IMR-90 (cell line): ENCODE results near the gene ACTN1. TPM values are rescaled to one million over a fixed set of nuclear protein-coding genes. Genes with fewer than 3 reads are reported as not detected.
A peak's percentile ranks its signal among the peaks of the same experiment; 100 is the strongest.

Experiments
- ATAC-seq: fragments of 200-7000 bp; cut with Tn5 transposase; 2 replicates; pipeline ENCODE4 v1.9.1; 2020; ENCODE audit warnings: low read depth, mild to moderate bottlenecking, moderate library complexity
- BruUV-seq: library from RNA; stranded (reverse); fragments of 400-500 nt; replicated peaks from 2 replicates; lab custom pipeline; 2021; lab: Mats Ljungman, UMichigan
- CTCF ChIA-PET: fragments of 300-600 bp; formaldehyde crosslinking; extraction: SDS; loops from one replicate; lab custom pipeline; 2021; ENCODE audit warnings: antibody characterized with exemption; lab: Yijun Ruan, JAX
- POLR2A ChIA-PET: fragments of 300-600 bp; sonication (Branson Sonifier 250); formaldehyde crosslinking; loops from one replicate; lab custom pipeline; 2022; ENCODE audit warnings: antibody characterized with exemption; ENCODE audit not compliant: unreplicated experiment; lab: Charles Lee
- DNase-seq: peaks from one replicate; pipeline ENCODE4 v3.0.0; 2013
- H2AFZ ChIP-seq: replicated peaks from 2 replicates; pipeline ENCODE3; 2013; ENCODE audit warnings: low read length, mild to moderate bottlenecking; ENCODE audit not compliant: poor library complexity
- H2AK5ac ChIP-seq: 2 replicates; pipeline ENCODE4 v1.6.1; 2013; ENCODE audit warnings: low read depth, low read length, inconsistent platforms
- H2AK9ac ChIP-seq: replicated peaks from 2 replicates; pipeline ENCODE3; 2013; ENCODE audit warnings: mild to moderate bottlenecking, low read depth, low read length, moderate library complexity; ENCODE audit not compliant: poor library complexity
- H2BK120ac ChIP-seq: 2 replicates; pipeline ENCODE4 v1.6.1; 2013; ENCODE audit warnings: low read depth, low read length, inconsistent platforms
- H2BK15ac ChIP-seq: 3 replicates; pipeline ENCODE4 v1.6.1; 2013; ENCODE audit warnings: low read depth, low read length, inconsistent platforms
- H2BK20ac ChIP-seq: 2 replicates; pipeline ENCODE4 v1.6.1; 2013; ENCODE audit warnings: low read depth, mild to moderate bottlenecking, inconsistent platforms, low read length, moderate library complexity
- H2BK5ac ChIP-seq: 2 replicates; pipeline ENCODE4 v1.6.1; 2013; ENCODE audit warnings: mild to moderate bottlenecking, low read depth, low read length, inconsistent platforms; ENCODE audit not compliant: poor library complexity, severe bottlenecking
- H3K14ac ChIP-seq: replicated peaks from 2 replicates; pipeline ENCODE4 v1.6.1; 2013; ENCODE audit warnings: low read depth, low read length, inconsistent platforms
- H3K18ac ChIP-seq: 2 replicates; pipeline ENCODE4 v1.6.1; 2013; ENCODE audit warnings: low read depth, low read length, control low read depth
- H3K23ac ChIP-seq: 2 replicates; pipeline ENCODE4 v1.6.1; 2013; ENCODE audit warnings: low read depth, low read length, inconsistent platforms
- H3K27ac ChIP-seq: 2 replicates; pipeline ENCODE4 v1.5.1; 2013; ENCODE audit warnings: mild to moderate bottlenecking, control low read depth, low read length; ENCODE audit not compliant: insufficient read depth
- H3K27me3 ChIP-seq: 2 replicates; pipeline ENCODE4 v1.6.1; 2013; ENCODE audit warnings: low read length; ENCODE audit not compliant: control insufficient read depth, insufficient read depth
- H3K36me3 ChIP-seq: 2 replicates; pipeline ENCODE4 v1.6.1; 2013; ENCODE audit warnings: low read length, mixed read lengths; ENCODE audit not compliant: control insufficient read depth, insufficient read depth
- H3K4ac ChIP-seq: 2 replicates; pipeline ENCODE4 v1.6.1; 2013; ENCODE audit warnings: low read depth, low read length, inconsistent platforms
- H3K4me1 ChIP-seq: 2 replicates; pipeline ENCODE4 v1.6.1; 2013; ENCODE audit warnings: low read length, mixed read lengths; ENCODE audit not compliant: control insufficient read depth, insufficient read depth
- H3K4me2 ChIP-seq: 2 replicates; pipeline ENCODE4 v1.6.1; 2013; ENCODE audit warnings: low read depth, mild to moderate bottlenecking, control low read depth, low read length, moderate library complexity
- H3K4me3 ChIP-seq: 2 replicates; pipeline ENCODE4 v1.5.1; 2013; ENCODE audit warnings: low read depth, mild to moderate bottlenecking, control low read depth, low read length, moderate library complexity; ENCODE audit not compliant: insufficient read depth
- H3K56ac ChIP-seq: 2 replicates; pipeline ENCODE4 v1.6.1; 2013; ENCODE audit warnings: low read length, inconsistent platforms; ENCODE audit not compliant: insufficient read depth; ENCODE audit errors: extremely low read depth
- H3K79me1 ChIP-seq, 2 experiments: 2 replicates each; pipeline ENCODE4 v1.6.1; 2013; ENCODE audit warnings: low read length in 2 of 2, inconsistent platforms in 1 of 2, low read depth in 1 of 2
- H3K9ac ChIP-seq: 2 replicates; pipeline ENCODE4 v1.6.1; 2013; ENCODE audit warnings: low read depth, low read length, control low read depth
- H3K9me1 ChIP-seq: 2 replicates; pipeline ENCODE4 v1.6.1; 2013; ENCODE audit warnings: low read length, inconsistent platforms; ENCODE audit not compliant: insufficient read depth
- H3K9me3 ChIP-seq: 2 replicates; pipeline ENCODE4 v1.6.1; 2013; ENCODE audit warnings: low read length; ENCODE audit not compliant: control insufficient read depth, insufficient read depth
- H4K20me1 ChIP-seq: 2 replicates; pipeline ENCODE4 v1.6.1; 2013; ENCODE audit warnings: low read length, inconsistent platforms; ENCODE audit not compliant: insufficient read depth
- H4K5ac ChIP-seq: 2 replicates; pipeline ENCODE4 v1.6.1; 2013; ENCODE audit warnings: mild to moderate bottlenecking, low read depth, low read length, control low read depth
- H4K8ac ChIP-seq, 2 experiments: 2 replicates each; pipeline ENCODE4 v1.6.1; 2013; ENCODE audit warnings: low read depth in 2 of 2, low read length in 2 of 2, control low read depth in 1 of 2, inconsistent platforms in 1 of 2
- H4K91ac ChIP-seq: 2 replicates; pipeline ENCODE4 v1.6.1; 2013; ENCODE audit warnings: low read depth, low read length, inconsistent platforms; ENCODE audit not compliant: insufficient read depth
- CEBPB ChIP-seq: IDR thresholded peaks from 2 replicates; pipeline ENCODE4 v1.6.1; 2012; ENCODE audit warnings: low read depth, low read length, improper control_type of control experiment
- CHD1 ChIP-seq: IDR thresholded peaks from 2 replicates; pipeline ENCODE4 v1.6.1; 2012; ENCODE audit warnings: low read depth, low read length, improper control_type of control experiment
- FOS ChIP-seq: fragments of 150-350 bp; IDR thresholded peaks from 2 replicates; pipeline ENCODE4 v1.6.1; 2016; ENCODE audit warnings: low read depth, low read length
- MAFK ChIP-seq: IDR thresholded peaks from 2 replicates; pipeline ENCODE4 v1.6.1; 2012; ENCODE audit warnings: low read depth, low read length, improper control_type of control experiment
- MAZ ChIP-seq: IDR thresholded peaks from 2 replicates; pipeline ENCODE4 v1.6.1; 2012; ENCODE audit warnings: low read depth, mild to moderate bottlenecking, low read length, improper control_type of control experiment, moderate library complexity, borderline replicate concordance
- RAD21 ChIP-seq: IDR thresholded peaks from 2 replicates; pipeline ENCODE4 v1.6.1; 2012; ENCODE audit warnings: low read length, improper control_type of control experiment
- RCOR1 ChIP-seq: IDR thresholded peaks from 2 replicates; pipeline ENCODE4 v1.6.1; 2012; ENCODE audit warnings: mild to moderate bottlenecking, low read length, improper control_type of control experiment; ENCODE audit not compliant: insufficient replicate concordance
- RFX5 ChIP-seq: IDR thresholded peaks from 2 replicates; pipeline ENCODE4 v1.8.0; 2012; ENCODE audit warnings: low read depth, mild to moderate bottlenecking, low read length, moderate library complexity
- WGBS, 2 experiments: methylation state at CpG; one replicate each; pipeline versions ENCODE4 v1.1.5 to v1.1.7; 2013; ENCODE audit warnings: missing lambda C conversion rate in 2 of 2; ENCODE audit not compliant: insufficient read length in 1 of 2; ENCODE audit errors: extremely low coverage in 2 of 2; 5-methylcytosine and 5-hydroxymethylcytosine counted together
- dilution Hi-C: fragments of 300-500 bp; cut with HindIII; formaldehyde crosslinking; loops from one replicate; pipeline ENCODE4 v1.14.3; 2018; ENCODE audit warnings: low sequenced_read_pairs; ENCODE audit not compliant: unreplicated experiment
- in situ Hi-C: fragments of 300-500 bp; cut with MboI; formaldehyde crosslinking; loops from 3 replicates; pipeline ENCODE4 v1.14.3; 2019; ENCODE audit warnings: low sequenced_read_pairs, inconsistent platforms, mixed read lengths
- intact Hi-C: fragments of 100-400 bp; cut with micrococcal nuclease; formaldehyde crosslinking; loops from 2 replicates; pipeline ENCODE4 v1.10.0; 2022
- polyA plus RNA-seq, 3 experiments: library from polyadenylated mRNA; depleted of rRNA; stranded (reverse); fragments of >200 nt; gene quantifications; 2 replicates each; pipeline ENCODE4 v1.2.3, GENCODE V29; 2012; ENCODE audit warnings: low replicate concordance in 1 of 3
- total RNA-seq: library from RNA; depleted of rRNA; stranded (reverse); fragments of >200 nt; gene quantifications from 2 replicates; pipeline ENCODE4 v1.2.3, GENCODE V29; 2012
- TF ChIP-seq, protein P1 (sequence below): fragments of 150-350 bp; IDR thresholded peaks from 2 replicates; pipeline ENCODE4 v1.6.1; 2016; ENCODE audit warnings: low read depth, mild to moderate bottlenecking, low read length, moderate library complexity, borderline replicate concordance
- TF ChIP-seq, protein P2 (sequence below): conservative IDR thresholded peaks from 2 replicates; pipeline ENCODE4 v1.5.1; 2012; ENCODE audit warnings: mild to moderate bottlenecking, low read depth, low read length, improper control_type of control experiment

ACTN1 gene
- total and polyA plus RNA-seq, 2 of the 4 experiments (the other 2 are of a cell fraction) = 684 to 766 TPM

DNA sequence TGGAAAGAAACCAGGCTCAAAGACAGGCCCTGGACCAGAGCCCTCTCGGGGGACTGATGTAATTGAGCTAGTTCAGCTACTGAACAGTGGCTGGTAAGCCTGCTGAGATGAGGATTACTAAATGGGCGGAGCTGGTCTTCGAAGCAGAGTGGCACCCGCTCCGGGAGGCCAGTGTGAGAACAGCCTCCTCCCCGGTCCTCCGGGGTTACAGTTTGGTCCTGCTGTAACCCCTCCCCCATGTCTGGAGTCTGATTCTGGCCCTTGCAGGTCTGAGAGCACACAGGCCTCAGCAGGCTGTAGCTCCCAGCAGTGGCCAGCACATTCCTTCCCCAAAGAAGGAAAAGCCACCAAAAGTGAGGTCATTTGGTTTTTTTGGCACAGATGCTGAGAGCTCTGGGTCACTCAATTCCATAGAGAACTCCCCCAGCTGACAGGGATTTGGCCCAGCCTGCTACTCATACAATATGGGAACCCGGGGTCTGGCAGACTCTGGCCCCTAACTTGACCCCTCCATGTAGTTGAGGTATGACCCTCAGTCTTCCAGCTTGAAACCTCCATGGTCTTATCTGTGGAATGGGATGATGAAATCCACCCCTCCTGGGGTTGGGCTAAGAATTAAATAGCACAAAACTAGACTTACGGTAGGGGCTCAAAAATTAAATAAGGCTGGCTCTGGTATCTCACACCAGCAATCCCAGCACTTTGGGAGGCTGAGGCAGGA is 39.0 kb downstream of the ACTN1 start:
- H2AK9ac ChIP-seq = peak overlapping the region; percentile 12
- H3K9ac ChIP-seq = peak overlapping the region; percentile 70; the same call in 1 of the 2 replicates
- peak overlapping the region; percentile 63 for H3K27ac ChIP-seq
- intact Hi-C loops (loop anchor here (2.0 kb wide), 1 partner anchor 37 kb away; no protein-coding TSS in a partner anchor), in situ Hi-C loops (no loop called here), dilution Hi-C loops (no loop called here)
- H3K36me3 ChIP-seq = peaks cover 32% of the 10 kb centered on the region
- peak overlapping the region; percentile 60 for H2AK5ac ChIP-seq
- ATAC-seq (peak; percentile 78), DNase-seq (peak; percentile 97)
- peaks cover 68% of the 10 kb centered on the region for H3K4me1 ChIP-seq
- peak overlapping the region; percentile 4; the same call in 1 of the 2 replicates for H3K4me2 ChIP-seq
- H4K91ac ChIP-seq = peak overlapping the region; percentile 78
- H3K23ac ChIP-seq = peak overlapping the region; percentile 71; the same call in 1 of the 2 replicates
- H2BK15ac ChIP-seq = peak overlapping the region; percentile 16; the same call in 1 of the 3 replicates
- WGBS, 2 experiments = no CpG with 5 or more reads among the region's 9 CpGs
- H4K8ac ChIP-seq = peak overlapping the region; percentile 57 to 81; a peak in 3 of 4 replicates
- ChIA-PET CTCF (interaction anchor here (0.6 to 1.5 kb wide), 7 partner anchors 11 to 153 kb away, joined by 3 to 5 read pairs (median 4); no protein-coding TSS in a partner anchor), POLR2A (interaction anchor here (1.8 kb wide), 1 partner anchor 38 kb away, joined by 10 read pairs; no protein-coding TSS in a partner anchor)
- no peak overlapping the region for H2AFZ ChIP-seq
- peaks cover 57% of the 10 kb centered on the region for H3K9me1 ChIP-seq
- peak overlapping the region; percentile 87 for H3K4ac ChIP-seq
- H3K27me3 ChIP-seq = no peaks in the 10 kb centered on the region
- H3K4me3 ChIP-seq = no peak overlapping the region
- peaks cover 100% of the 10 kb centered on the region for H4K20me1 ChIP-seq
- BruUV-seq = no TSS peak
- H2BK20ac ChIP-seq = peak overlapping the region; percentile 72
- peaks cover 0 to 73% of the 10 kb centered on the region in 2 experiments; a peak in 2 of 4 replicates for H3K79me1 ChIP-seq
- H3K14ac ChIP-seq = peak overlapping the region; percentile 88
- TF ChIP-seq RCOR1 (no peak), FOS (0 out of 2 replicates have a peak, but pooled peaks have one; percentile 4), MAZ (peak; percentile 53; the same call in 1 of the 2 replicates), MAFK (no peak), CEBPB (peak; percentile 62), RFX5 (no peak), CHD1 (no peak), RAD21 (peak; percentile 28; the same call in 1 of the 2 replicates)
- TF ChIP-seq, protein P1, sequence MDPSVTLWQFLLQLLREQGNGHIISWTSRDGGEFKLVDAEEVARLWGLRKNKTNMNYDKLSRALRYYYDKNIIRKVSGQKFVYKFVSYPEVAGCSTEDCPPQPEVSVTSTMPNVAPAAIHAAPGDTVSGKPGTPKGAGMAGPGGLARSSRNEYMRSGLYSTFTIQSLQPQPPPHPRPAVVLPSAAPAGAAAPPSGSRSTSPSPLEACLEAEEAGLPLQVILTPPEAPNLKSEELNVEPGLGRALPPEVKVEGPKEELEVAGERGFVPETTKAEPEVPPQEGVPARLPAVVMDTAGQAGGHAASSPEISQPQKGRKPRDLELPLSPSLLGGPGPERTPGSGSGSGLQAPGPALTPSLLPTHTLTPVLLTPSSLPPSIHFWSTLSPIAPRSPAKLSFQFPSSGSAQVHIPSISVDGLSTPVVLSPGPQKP = no peak
- TF ChIP-seq, protein P2, sequence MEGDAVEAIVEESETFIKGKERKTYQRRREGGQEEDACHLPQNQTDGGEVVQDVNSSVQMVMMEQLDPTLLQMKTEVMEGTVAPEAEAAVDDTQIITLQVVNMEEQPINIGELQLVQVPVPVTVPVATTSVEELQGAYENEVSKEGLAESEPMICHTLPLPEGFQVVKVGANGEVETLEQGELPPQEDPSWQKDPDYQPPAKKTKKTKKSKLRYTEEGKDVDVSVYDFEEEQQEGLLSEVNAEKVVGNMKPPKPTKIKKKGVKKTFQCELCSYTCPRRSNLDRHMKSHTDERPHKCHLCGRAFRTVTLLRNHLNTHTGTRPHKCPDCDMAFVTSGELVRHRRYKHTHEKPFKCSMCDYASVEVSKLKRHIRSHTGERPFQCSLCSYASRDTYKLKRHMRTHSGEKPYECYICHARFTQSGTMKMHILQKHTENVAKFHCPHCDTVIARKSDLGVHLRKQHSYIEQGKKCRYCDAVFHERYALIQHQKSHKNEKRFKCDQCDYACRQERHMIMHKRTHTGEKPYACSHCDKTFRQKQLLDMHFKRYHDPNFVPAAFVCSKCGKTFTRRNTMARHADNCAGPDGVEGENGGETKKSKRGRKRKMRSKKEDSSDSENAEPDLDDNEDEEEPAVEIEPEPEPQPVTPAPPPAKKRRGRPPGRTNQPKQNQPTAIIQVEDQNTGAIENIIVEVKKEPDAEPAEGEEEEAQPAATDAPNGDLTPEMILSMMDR = peak; percentile 22; the same call in 1 of the 2 replicates
- H2BK120ac ChIP-seq = peak overlapping the region; percentile 81
- H3K18ac ChIP-seq = peak overlapping the region; percentile 48; the same call in 1 of the 2 replicates
- no peaks in the 10 kb centered on the region for H3K9me3 ChIP-seq
- H2BK5ac ChIP-seq = peak overlapping the region; percentile 91
- peak overlapping the region; percentile 66 for H3K56ac ChIP-seq
- peak overlapping the region; percentile 5; the same call in 1 of the 2 replicates for H4K5ac ChIP-seq
